ENCODE data around the gene ERG. TPM values are rescaled to one million over a fixed set of nuclear protein-coding genes. Genes with fewer than 3 reads are reported as not detected.
A peak's percentile ranks its signal among the peaks of the same experiment; 100 is the strongest.

Gene ERG
- total RNA-seq, 1 experiment from 2014 or later = not detected

- POLR2A ChIA-PET (ENCODE audit: unreplicated experiment) = no interaction called here
- no peak overlapping the region for H3K4me3 ChIP-seq (ENCODE audit: low read length)
- H3F3A ChIP-seq (ENCODE audit: low read length, unreplicated experiment) = no peaks in the 10 kb centered on the region
- no peaks in the 10 kb centered on the region for H3K36me3 ChIP-seq (ENCODE audit: low read depth, low read length)
- H3K4me2 ChIP-seq (ENCODE audit: low read length) = no peak overlapping the region
- CTCF ChIA-PET = no interaction called here
- TF ChIP-seq EZH2phosphoT487 (IDR thresholded peaks at IDR 0.05; ENCODE audit: borderline replicate concordance, low read length) = no peak
- TF ChIP-seq CTCF (conservative IDR thresholded peaks at IDR 0.05; ENCODE audit: low read depth, low read length) = no peak
- TF ChIP-seq EZH2 (IDR thresholded peaks at IDR 0.05; ENCODE audit: low read length, unreplicated experiment) = no peak
- H4K20me1 ChIP-seq (ENCODE audit: low read length) = no peaks in the 10 kb centered on the region
- H2AFZ ChIP-seq (ENCODE audit: low read length) = no peak overlapping the region
- no peaks in the 10 kb centered on the region for H3K27me3 ChIP-seq (ENCODE audit: low read length)
- DNase-seq (no peak), ATAC-seq (no peak)
- BruUV-seq (replicated peaks) = no TSS peak
- H3K9ac ChIP-seq (ENCODE audit: low read length) = no peak overlapping the region
- H3K9me3 ChIP-seq (ENCODE audit: low read length) = no peaks in the 10 kb centered on the region
- H3K79me2 ChIP-seq (ENCODE audit: low read length) = no peaks in the 10 kb centered on the region
- H3K27ac ChIP-seq (ENCODE audit: low read length) = no peak overlapping the region
- intact Hi-C loops (cut with micrococcal nuclease) = no loop called here
- H3K4me1 ChIP-seq (ENCODE audit: insufficient read depth, low read length) = peaks cover 22% of the 10 kb centered on the region
- H3K9me2 ChIP-seq (replicated peaks; ENCODE audit: low read length) = no peaks in the 10 kb centered on the region
Observed at GRCh38 chr21:38346286-38346685, 152.0 kb downstream of the ERG start.

- Histone ChIP-seq H3F3A (ENCODE audit: low read length, unreplicated experiment) (no peaks in the 10 kb centered on the region), H3K79me2 (ENCODE audit: low read length) (no peaks in the 10 kb centered on the region), H3K9me3 (ENCODE audit: low read length) (no peaks in the 10 kb centered on the region), H3K9me2 (replicated peaks; ENCODE audit: low read length) (no peaks in the 10 kb centered on the region), H3K36me3 (ENCODE audit: low read depth, low read length) (no peaks in the 10 kb centered on the region), H3K27me3 (ENCODE audit: low read length) (no peaks in the 10 kb centered on the region), H3K9ac (ENCODE audit: low read length) (no peak overlapping the region), H3K4me2 (ENCODE audit: low read length) (peak overlapping the region; percentile 59), H4K20me1 (ENCODE audit: low read length) (no peaks in the 10 kb centered on the region), H3K4me3 (ENCODE audit: low read length) (no peak overlapping the region), H3K27ac (ENCODE audit: low read length) (peak overlapping the region; percentile 66), H2AFZ (ENCODE audit: low read length) (no peak overlapping the region), H3K4me1 (ENCODE audit: insufficient read depth, low read length) (peaks cover 20% of the 10 kb centered on the region)
- intact Hi-C loops (cut with micrococcal nuclease) = no loop called here
- POLR2A ChIA-PET (ENCODE audit: unreplicated experiment) = no interaction called here
- ATAC-seq (peak; percentile 95), DNase-seq (peak; percentile 95)
- CTCF ChIA-PET = interaction anchor here (1.2 kb wide), 1 partner anchor 124 kb away, joined by 6 read pairs; no protein-coding TSS in a partner anchor
- TF ChIP-seq EZH2 (IDR thresholded peaks at IDR 0.05; ENCODE audit: low read length, unreplicated experiment) (no peak), EZH2phosphoT487 (IDR thresholded peaks at IDR 0.05; ENCODE audit: borderline replicate concordance, low read length) (no peak), CTCF (conservative IDR thresholded peaks at IDR 0.05; ENCODE audit: low read depth, low read length) (no peak)
- BruUV-seq (replicated peaks) = no TSS peak
Observed at GRCh38 chr21:38343691-38344090, 154.6 kb downstream of the ERG start.

GRCh38 chr21:38342739-38343138, 155.5 kb downstream of the ERG start:
- no peaks in the 10 kb centered on the region for H3K9me3 ChIP-seq (ENCODE audit: low read length)
- DNase-seq (no peak), ATAC-seq (no peak)
- no peak overlapping the region for H3K9ac ChIP-seq (ENCODE audit: low read length)
- H3K4me2 ChIP-seq (ENCODE audit: low read length) = peak overlapping the region; percentile 59; the same call in 1 of the 2 replicates
- H3K36me3 ChIP-seq (ENCODE audit: low read depth, low read length) = no peaks in the 10 kb centered on the region
- H4K20me1 ChIP-seq (ENCODE audit: low read length) = no peaks in the 10 kb centered on the region
- no peak overlapping the region; the same call in 1 of the 2 replicates for H3K27ac ChIP-seq (ENCODE audit: low read length)
- intact Hi-C loops (cut with micrococcal nuclease) = no loop called here
- no peaks in the 10 kb centered on the region for H3K27me3 ChIP-seq (ENCODE audit: low read length)
- POLR2A ChIA-PET (ENCODE audit: unreplicated experiment) = no interaction called here
- H3K4me1 ChIP-seq (ENCODE audit: insufficient read depth, low read length) = peaks cover 20% of the 10 kb centered on the region
- no peaks in the 10 kb centered on the region for H3K79me2 ChIP-seq (ENCODE audit: low read length)
- H3F3A ChIP-seq (ENCODE audit: low read length, unreplicated experiment) = no peaks in the 10 kb centered on the region
- BruUV-seq (replicated peaks) = no TSS peak
- no peaks in the 10 kb centered on the region for H3K9me2 ChIP-seq (replicated peaks; ENCODE audit: low read length)
- TF ChIP-seq CTCF (conservative IDR thresholded peaks at IDR 0.05; ENCODE audit: low read depth, low read length) = no peak
- TF ChIP-seq EZH2phosphoT487 (IDR thresholded peaks at IDR 0.05; ENCODE audit: borderline replicate concordance, low read length) = no peak
- no peak for TF ChIP-seq EZH2 (IDR thresholded peaks at IDR 0.05; ENCODE audit: low read length, unreplicated experiment)
- no peak overlapping the region for H2AFZ ChIP-seq (ENCODE audit: low read length)
- CTCF ChIA-PET = no interaction called here
- no peak overlapping the region for H3K4me3 ChIP-seq (ENCODE audit: low read length)
